Naive thymus-derived CD8-positive, alpha-beta T cell (primary cell): ENCODE data around the gene CUEDC1. TPM values are rescaled to one million over a fixed set of nuclear protein-coding genes. Genes with fewer than 3 reads are reported as not detected.
"Not testable (repeated sequence)": the region's sequence is repeated elsewhere in the genome, so short reads cannot be mapped to it uniquely, and the experiment has no call there.

Experiments used
- ATAC-seq, 2 donors: fragments of 150-1000 bp; cut with Tn5 transposase in 1 of 2; sonication (Bioruptor Pico), chemical (Tn5 transposase) in 1 of 2; 1 replicate in 1 of 2; 2 replicates in 1 of 2; pipeline ENCODE4 v1.10.0; 2021; ENCODE audit warnings: mild to moderate bottlenecking in 2 of 2, moderate library complexity in 2 of 2
- POLR2A ChIA-PET: fragments of 350-600 bp; sonication (Branson Sonifier 250); formaldehyde crosslinking; loops from one replicate; lab custom pipeline; 2021; ENCODE audit warnings: antibody characterized with exemption; lab: Charles Lee
- DNase-seq, 10 donors: peaks; one replicate each; pipeline versions ENCODE4 v3.0.0 to v3.0.0-alpha.2; 2020 to 2022
- H3K27ac Mint-ChIP-seq, 10 donors: one replicate each; pipeline ENCODE4 v1.8.0; 2020 to 2022; ENCODE audit warnings: mild to moderate bottlenecking in 10 of 10, mixed read lengths in 10 of 10, moderate library complexity in 4 of 10, inconsistent platforms in 1 of 10
- H3K27me3 Mint-ChIP-seq, 5 donors: one replicate each; pipeline ENCODE4 v1.8.0; 2021 to 2022; ENCODE audit warnings: mixed read lengths in 5 of 5
- H3K36me3 Mint-ChIP-seq, 3 donors: one replicate each; pipeline ENCODE4 v1.8.0; 2020 to 2022; ENCODE audit warnings: mixed read lengths in 3 of 3, mild to moderate bottlenecking in 2 of 3, inconsistent platforms in 1 of 3
- H3K4me1 Mint-ChIP-seq, 4 donors: one replicate each; pipeline ENCODE4 v1.8.0; 2021 to 2022; ENCODE audit warnings: mixed read lengths in 4 of 4
- H3K4me3 Mint-ChIP-seq, 10 donors: one replicate each; pipeline ENCODE4 v1.8.0; 2020 to 2022; ENCODE audit warnings: mild to moderate bottlenecking in 10 of 10, mixed read lengths in 10 of 10, moderate library complexity in 6 of 10, inconsistent platforms in 1 of 10
- H3K9me3 Mint-ChIP-seq, 9 donors: one replicate each; pipeline ENCODE4 v1.8.0; 2020 to 2022; ENCODE audit warnings: mixed read lengths in 9 of 9, mild to moderate bottlenecking in 3 of 9, inconsistent platforms in 1 of 9, moderate library complexity in 1 of 9
- polyA plus RNA-seq, 3 donors: library from polyadenylated mRNA; unstranded; fragments of 300-500 nt; fragmentation: Illumina TruSeq; gene quantifications; one replicate each; pipeline ENCODE4 v1.2.3, GENCODE V29; 2021
- total RNA-seq, 8 experiments: library from RNA in 2 of 8; stranded (reverse) in 2 of 8; gene quantifications; one replicate each; pipeline ENCODE4 v1.2.3 and lab custom pipeline; 2021 to 2026

The CUEDC1 gene
- total and polyA plus RNA-seq, 5 experiments from 2014 or later = 0.55 TPM; not detected in 4

DNA sequence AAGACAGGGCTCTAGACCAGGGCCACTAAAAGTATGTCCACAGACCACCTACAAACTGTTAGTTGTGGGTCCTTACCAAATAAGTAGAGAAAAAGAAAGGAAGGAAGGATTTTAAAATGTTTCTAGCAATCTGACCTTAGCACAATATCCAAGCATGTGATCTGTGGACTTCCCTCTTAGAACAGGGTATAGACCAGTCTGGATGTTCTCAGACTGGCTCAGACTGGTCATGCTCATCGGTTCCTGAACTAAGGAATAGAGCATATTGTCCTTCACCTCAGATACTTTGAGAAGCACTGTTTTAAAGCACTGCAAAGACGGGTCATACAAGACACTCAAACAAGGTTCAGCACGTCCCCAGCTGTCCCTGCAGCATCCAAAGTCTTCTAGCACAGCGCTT is 25.8 kb downstream of the CUEDC1 start:
- Mint-ChIP-seq H3K4me3 (no peak overlapping the region), H3K36me3 (no peaks in the 10 kb centered on the region), H3K27me3 (peaks cover 2 to 27% (median 7%) of the 10 kb centered on the region in 5 donors), H3K4me1 (peaks cover 0 to 2% (median under 1%) of the 10 kb centered on the region in 4 donors), H3K9me3 (no peaks in the 10 kb centered on the region), H3K27ac (no peak overlapping the region)
- POLR2A ChIA-PET = no interaction called here
- no peak for ATAC-seq
- no peak for DNase-seq

DNA sequence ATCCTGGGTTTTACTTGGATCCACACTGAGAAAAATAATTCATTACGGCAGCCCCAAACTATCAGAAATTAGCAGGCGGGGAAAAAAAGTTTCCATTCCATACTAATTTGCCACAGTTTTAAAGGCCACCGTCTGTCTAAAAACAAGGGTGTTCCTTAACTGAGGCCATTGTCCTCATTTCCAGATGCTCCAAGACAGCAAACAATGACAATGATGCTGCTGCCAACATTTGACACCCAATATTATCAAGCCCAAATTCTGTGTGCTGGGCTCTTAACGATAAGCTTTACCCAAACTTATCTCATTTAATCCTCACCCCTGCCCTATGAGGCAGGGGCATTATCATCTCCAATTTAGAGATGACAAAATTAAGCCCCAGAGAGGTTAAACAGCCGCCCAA is 26.3 kb downstream of the CUEDC1 start:
- DNase-seq (no peak), ATAC-seq (no peak)
- Mint-ChIP-seq H3K4me1 (peaks cover 0 to 3% (median under 1%) of the 10 kb centered on the region in 4 donors), H3K27ac (no peak overlapping the region), H3K9me3 (no peaks in the 10 kb centered on the region), H3K4me3 (no peak overlapping the region), H3K36me3 (no peaks in the 10 kb centered on the region), H3K27me3 (peaks cover 2 to 27% (median 7%) of the 10 kb centered on the region in 5 donors)
- POLR2A ChIA-PET = no interaction called here

DNA sequence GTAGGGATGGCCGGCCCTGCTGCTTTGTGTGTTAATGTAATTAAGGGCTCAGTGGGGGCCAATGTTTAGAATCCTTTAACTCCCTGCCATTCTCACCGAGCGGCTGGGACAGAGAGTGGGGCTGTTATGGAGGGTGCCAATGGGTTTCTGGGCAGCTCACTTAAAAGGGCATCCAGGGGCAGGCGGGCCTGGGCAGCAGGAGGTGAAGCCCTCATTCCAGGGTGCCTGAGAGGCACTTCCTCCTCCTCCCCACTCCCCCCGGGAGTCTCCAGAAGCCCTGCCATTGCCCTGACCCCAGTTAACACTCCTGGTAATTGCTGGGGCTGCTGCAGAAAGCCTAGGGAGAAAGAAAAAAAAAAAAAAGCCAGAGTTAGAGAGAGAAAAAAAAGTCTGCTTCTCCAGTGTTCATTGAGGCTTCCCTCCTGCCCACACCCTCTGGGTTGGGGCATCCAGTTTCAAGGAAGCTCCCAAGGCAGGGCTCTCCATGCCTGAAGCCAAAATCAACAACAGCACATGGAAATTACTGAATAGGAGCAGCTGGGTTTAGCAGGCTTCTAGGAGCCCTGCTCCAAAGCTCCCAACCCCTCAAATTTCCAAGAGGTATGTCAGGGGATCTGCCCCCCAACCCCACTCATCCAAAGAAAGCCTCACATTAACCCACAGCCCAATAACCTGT is 28.0 kb downstream of the CUEDC1 start:
- Mint-ChIP-seq H3K4me3 (no peak overlapping the region), H3K4me1 (peaks cover 0 to 8% (median under 1%) of the 10 kb centered on the region in 4 donors), H3K27me3 (peaks cover 2 to 27% (median 7%) of the 10 kb centered on the region in 5 donors), H3K9me3 (no peaks in the 10 kb centered on the region), H3K36me3 (no peaks in the 10 kb centered on the region), H3K27ac (peak overlapping the region in 1 of 10 donors; percentile 48)
- no peak for ATAC-seq
- DNase-seq = no peak
- POLR2A ChIA-PET = no interaction called here

DNA sequence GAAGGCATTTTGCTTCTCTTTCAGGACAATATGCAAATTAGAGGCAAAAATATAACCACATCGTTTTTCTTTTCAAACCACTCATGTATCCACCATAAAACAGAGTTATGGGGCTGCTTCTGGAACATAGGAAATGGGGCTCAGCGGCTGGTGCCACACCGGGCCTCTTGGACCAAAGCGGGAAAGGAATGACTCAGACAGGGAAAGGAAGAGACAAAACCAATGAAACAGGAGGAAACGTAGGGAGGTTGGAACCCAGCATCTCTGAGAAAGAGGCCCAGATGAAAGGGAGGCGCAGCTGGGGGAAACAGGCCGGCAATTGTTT is 28.5 kb downstream of the CUEDC1 start:
- peaks cover 2 to 27% (median 7%) of the 10 kb centered on the region in 5 donors for H3K27me3 Mint-ChIP-seq

DNA sequence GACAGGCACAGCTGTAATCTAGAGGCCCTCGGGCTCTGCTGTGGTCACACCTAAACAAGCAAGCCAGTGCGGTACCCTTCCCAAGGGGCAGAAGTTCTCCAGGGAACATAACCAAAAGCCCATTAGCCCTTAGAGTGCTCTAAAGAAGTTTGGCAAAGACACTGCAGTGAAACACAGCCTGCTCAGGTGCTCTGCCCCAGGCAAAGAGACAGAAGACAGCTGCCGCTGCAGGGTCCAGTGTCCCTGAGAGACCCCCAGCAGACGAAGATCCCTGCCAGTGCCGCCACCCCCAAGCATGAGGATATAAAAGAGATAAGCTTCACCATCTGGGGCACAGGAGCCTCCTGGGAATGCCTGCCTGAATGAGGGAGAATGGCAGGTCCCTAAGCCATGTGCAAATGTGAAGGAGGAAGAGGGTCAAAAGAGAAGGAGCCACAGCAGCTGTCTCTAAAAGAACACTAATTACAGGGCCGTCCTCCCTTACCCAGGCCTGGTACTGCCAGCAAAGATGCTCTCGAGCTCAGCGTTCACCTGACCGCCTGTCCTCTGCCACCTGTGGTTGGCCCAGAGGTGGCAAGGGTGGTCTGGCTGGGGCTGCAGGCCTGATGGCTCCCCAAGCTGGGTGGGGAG is 29.7 kb downstream of the CUEDC1 start:
- Mint-ChIP-seq H3K27ac (peak overlapping the region in 1 of 10 donors; percentile 65), H3K27me3 (peaks cover 5 to 27% (median 7%) of the 10 kb centered on the region in 5 donors), H3K4me1 (peaks cover 0 to 8% (median under 1%) of the 10 kb centered on the region in 4 donors), H3K36me3 (no peaks in the 10 kb centered on the region), H3K9me3 (no peaks in the 10 kb centered on the region), H3K4me3 (no peak overlapping the region)
- POLR2A ChIA-PET = interaction anchor here (0.6 kb wide), 2 partner anchors 21 to 315 kb away, joined by 3 to 4 read pairs; no protein-coding TSS in a partner anchor
- DNase-seq = no peak
- no peak for ATAC-seq

More for the DNA sequence above, 28.5 kb downstream of the CUEDC1 start:
- Mint-ChIP-seq H3K4me1 (peaks cover 0 to 8% (median under 1%) of the 10 kb centered on the region in 4 donors), H3K36me3 (no peaks in the 10 kb centered on the region), H3K4me3 (no peak overlapping the region), H3K27ac (no peak overlapping the region), H3K9me3 (no peaks in the 10 kb centered on the region)
- ATAC-seq = no peak
- no peak for DNase-seq
- POLR2A ChIA-PET = no interaction called here

DNA sequence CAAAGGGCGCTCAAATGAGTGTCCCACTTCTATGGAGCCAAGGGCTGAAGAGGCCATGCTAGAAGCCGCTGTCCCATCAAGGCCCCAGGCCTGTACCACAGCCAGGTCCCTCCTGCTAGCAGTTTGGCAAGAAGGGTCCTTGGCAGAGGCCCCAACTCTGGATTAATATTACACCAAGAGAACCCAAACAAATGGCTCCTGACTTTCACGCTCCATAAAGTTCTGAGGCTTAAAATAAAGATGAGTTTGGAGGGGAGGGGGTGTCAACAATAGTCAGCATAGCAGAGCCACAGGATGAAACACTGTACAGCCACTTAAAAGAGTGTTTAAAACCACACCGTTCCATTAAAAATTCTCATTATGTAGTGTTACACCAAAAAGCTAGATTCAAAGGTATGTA is 30.5 kb downstream of the CUEDC1 start:
- POLR2A ChIA-PET = no interaction called here
- H3K9me3 Mint-ChIP-seq = no peaks in the 10 kb centered on the region

DNA sequence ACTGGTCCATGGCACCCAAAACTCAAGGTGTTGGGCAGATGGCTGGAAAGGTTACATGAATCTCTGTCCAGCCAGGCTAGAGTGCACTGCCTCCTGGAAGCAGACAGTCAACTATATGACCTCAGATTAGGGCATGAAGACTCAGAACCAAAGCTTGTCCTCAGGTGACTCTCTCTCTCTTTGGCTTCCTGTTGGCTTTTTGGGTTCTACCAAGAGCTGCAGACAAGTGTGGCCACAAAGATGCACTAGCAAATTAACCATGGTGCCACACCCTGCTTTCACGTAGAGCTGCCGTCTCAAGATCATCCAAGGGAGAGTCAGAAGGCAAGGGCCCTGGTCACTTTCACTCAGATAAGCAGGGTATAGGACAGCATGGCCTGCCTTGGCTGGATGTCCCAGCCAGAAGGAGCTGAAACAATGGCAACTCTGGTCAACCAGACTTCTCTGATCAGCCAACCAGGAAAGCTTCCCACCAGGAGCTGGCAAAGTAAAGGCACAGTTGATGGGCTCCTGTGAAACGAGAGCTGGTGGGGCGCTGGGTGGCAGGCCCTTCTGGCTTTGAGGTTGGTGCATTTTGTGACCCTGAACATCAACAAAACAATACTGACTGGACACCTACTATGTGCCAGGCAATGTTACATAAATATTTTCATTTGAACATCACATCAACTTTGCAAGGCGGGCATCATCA is 31.9 kb downstream of the CUEDC1 start:
- POLR2A ChIA-PET = interaction anchor here (1.1 kb wide), 1 partner anchor 31 kb away, joined by 3 read pairs; no protein-coding TSS in a partner anchor
- DNase-seq (no peak), ATAC-seq (no peak)
- Mint-ChIP-seq H3K4me1 (peaks cover 0 to 8% (median under 1%) of the 10 kb centered on the region in 4 donors), H3K27me3 (peaks cover 5 to 27% (median 7%) of the 10 kb centered on the region in 5 donors), H3K27ac (no peak overlapping the region), H3K36me3 (no peaks in the 10 kb centered on the region), H3K9me3 (no peaks in the 10 kb centered on the region), H3K4me3 (no peak overlapping the region)

More for the DNA sequence above, 30.5 kb downstream of the CUEDC1 start:
- Mint-ChIP-seq H3K27me3 (peaks cover 5 to 27% (median 7%) of the 10 kb centered on the region in 5 donors), H3K27ac (no peak overlapping the region), H3K4me1 (peaks cover 0 to 8% (median under 1%) of the 10 kb centered on the region in 4 donors), H3K4me3 (no peak overlapping the region), H3K36me3 (no peaks in the 10 kb centered on the region)
- ATAC-seq (no peak), DNase-seq (no peak)

DNA sequence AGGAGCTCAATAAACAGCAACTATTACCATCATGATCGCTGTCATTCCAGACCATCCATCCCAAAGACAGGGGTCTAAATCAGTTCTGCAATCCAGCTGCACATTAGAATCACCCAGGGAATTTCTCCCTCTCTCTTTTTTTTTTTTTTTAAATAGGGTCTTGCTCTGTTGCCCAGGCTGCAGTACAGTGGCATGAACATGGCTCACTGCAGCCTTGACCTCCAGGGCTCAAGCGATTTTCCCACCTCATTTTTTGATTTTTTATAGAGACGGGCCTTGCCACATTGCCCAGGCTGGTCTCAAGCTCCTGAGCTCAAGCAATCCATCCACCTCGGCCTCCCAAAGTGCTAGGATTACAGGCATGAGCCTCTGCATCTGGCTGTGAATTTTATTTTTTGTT is 32.5 kb downstream of the CUEDC1 start:
- H3K27me3 Mint-ChIP-seq = peaks cover 5 to 27% (median 7%) of the 10 kb centered on the region in 5 donors
- POLR2A ChIA-PET = interaction anchor here (1.1 kb wide), 1 partner anchor 32 kb away, joined by 3 read pairs; no protein-coding TSS in a partner anchor
- H3K4me1 Mint-ChIP-seq, H3K36me3 Mint-ChIP-seq, H3K9me3 Mint-ChIP-seq, DNase-seq, ATAC-seq, H3K27ac Mint-ChIP-seq, H3K4me3 Mint-ChIP-seq: not testable (repeated sequence)

DNA sequence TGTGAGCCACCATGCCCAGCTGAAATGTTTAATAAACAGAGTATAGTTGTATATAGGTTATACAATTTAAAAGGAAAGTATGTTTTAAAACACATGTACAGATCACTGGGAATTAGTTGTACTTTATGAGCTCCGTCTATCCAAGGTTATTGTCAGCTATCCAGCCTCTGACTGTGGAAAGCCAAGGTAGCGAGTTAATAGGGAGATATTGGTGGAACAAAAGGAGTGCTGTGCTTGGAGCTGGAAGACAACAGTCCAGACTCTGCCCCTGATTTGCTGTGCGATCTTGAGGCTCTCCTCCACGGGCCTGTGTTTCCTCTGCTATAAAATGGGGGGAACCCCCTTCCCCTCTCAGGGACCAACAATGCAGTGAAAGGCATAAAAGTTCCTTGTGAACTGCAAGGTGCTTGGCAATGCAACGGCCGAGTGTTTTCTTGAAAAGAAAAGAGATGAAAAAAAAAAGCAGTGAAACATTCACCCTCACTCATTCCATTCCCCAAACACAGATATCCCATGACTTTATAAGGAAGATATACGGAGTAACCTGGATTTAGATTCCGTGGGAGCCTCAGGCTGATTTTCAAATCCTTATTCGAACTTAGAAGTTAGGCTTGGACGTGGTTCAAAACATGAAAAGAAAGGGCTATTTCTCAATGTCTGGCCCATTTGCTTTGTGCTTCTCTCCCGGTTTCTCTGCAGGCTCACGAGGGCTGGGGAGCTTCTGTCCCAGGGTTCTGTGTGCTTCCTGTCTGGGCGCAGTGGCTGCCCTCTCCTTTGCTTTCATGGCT is 34.1 kb downstream of the CUEDC1 start:
- no peaks in the 10 kb centered on the region for H3K9me3 Mint-ChIP-seq
- no peak overlapping the region for H3K27ac Mint-ChIP-seq
- H3K4me3 Mint-ChIP-seq = no peak overlapping the region
- no peak for DNase-seq
- peaks cover 0 to 8% (median under 1%) of the 10 kb centered on the region in 4 donors for H3K4me1 Mint-ChIP-seq
- ATAC-seq = no peak
- H3K27me3 Mint-ChIP-seq = peaks cover 3 to 15% (median 4%) of the 10 kb centered on the region in 5 donors
- POLR2A ChIA-PET = no interaction called here
- no peaks in the 10 kb centered on the region for H3K36me3 Mint-ChIP-seq

DNA sequence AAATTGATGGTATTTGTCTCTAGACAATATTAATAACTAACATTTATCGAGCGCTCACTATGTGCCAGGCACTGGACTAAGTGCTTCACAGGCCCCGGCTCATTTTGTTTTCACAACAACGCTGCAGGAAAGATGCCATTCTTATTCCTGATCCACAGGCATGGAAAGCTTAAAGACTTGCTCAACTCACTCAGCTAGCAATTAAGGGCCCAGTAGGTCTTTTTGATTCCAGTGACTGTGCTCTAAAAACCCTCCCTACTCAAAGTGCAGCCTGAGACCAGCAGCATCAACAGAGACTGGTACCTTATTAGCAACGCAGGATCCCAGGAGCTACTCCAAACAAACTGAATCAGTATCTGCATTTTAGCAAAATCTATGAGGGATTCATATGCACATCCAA is 35.3 kb downstream of the CUEDC1 start:
- Mint-ChIP-seq H3K27me3 (peaks cover 0 to 7% (median 3%) of the 10 kb centered on the region in 5 donors), H3K4me1 (peaks cover 0 to 8% (median under 1%) of the 10 kb centered on the region in 4 donors), H3K36me3 (no peaks in the 10 kb centered on the region), H3K9me3 (no peaks in the 10 kb centered on the region), H3K27ac (no peak overlapping the region), H3K4me3 (no peak overlapping the region)
- POLR2A ChIA-PET = no interaction called here
- ATAC-seq (no peak), DNase-seq (no peak)

DNA sequence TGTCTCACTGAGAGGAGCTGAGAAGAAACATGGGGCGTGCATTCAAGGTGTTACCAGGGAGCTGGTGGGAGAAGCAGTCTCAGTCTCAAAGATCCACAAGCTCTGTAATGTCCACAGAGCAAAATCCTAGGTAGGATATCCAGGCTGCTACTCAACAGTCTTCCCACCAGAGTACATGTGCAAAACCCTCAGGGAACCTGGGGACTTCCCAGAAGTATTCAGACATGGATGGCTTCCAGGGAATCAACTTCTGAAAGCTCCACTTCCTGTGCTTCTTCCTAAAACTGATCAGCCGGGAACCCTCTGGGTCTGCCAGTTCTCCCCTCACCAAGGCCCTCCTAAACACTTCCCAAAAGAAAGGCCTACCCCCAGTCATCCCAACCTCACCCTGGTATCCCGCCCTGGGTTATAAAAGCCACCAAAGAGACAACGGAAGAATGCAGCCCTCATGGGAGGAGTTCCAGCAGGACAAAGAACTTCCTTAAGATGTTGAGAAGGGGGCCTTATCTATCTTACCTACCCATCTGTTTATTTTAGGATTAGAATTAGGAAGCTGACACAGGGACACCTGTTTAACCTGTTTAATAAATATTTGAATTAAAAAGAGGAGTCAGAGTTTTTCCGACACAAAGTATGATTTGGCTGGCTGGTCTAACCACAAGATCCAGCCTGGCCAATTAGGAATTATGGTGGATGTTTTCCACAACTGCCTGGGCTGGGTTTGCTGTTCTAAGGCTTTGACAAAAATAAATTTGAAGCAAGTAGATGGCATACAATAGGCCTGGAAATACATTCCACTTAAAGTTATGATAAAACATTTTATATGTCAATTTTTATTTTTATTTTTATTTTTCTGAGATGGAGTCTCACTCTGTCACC is 37.0 kb downstream of the CUEDC1 start:
- no peaks in the 10 kb centered on the region for H3K4me1 Mint-ChIP-seq
- peaks cover 0 to 8% (median 3%) of the 10 kb centered on the region in 5 donors for H3K27me3 Mint-ChIP-seq
- DNase-seq (no peak), ATAC-seq (no peak)
- no peaks in the 10 kb centered on the region for H3K36me3 Mint-ChIP-seq
- H3K27ac Mint-ChIP-seq = no peak overlapping the region
- no peaks in the 10 kb centered on the region for H3K9me3 Mint-ChIP-seq
- POLR2A ChIA-PET = no interaction called here
- H3K4me3 Mint-ChIP-seq = no peak overlapping the region
